Stimulated activated CD8-positive, alpha-beta memory T cell treated with anti-CD3 and anti-CD28 coated beads, Interleukin-7, amount 100 ng/mL, for 1 hour (primary cell): ENCODE measurements around the gene ARHGAP8.

Experiments used
- DNase-seq, 2 donors: peaks; one replicate each; pipeline ENCODE4 v3.0.0-alpha.2; 2020; ENCODE audit warnings: low read depth in 2 of 2

The ARHGAP8 gene

GRCh38 chr22:44724859-44725258, 27.5 kb upstream of the ARHGAP8 start:
- no peak for DNase-seq

GRCh38 chr22:44726439-44726838, 25.9 kb upstream of the ARHGAP8 start:
- DNase-seq: no peak

GRCh38 chr22:44727148-44727547, 25.2 kb upstream of the ARHGAP8 start:
- DNase-seq: no peak

GRCh38 chr22:44727709-44728108, 24.7 kb upstream of the ARHGAP8 start:
- DNase-seq: no peak

GRCh38 chr22:44728761-44729324, 23.5 kb upstream of the ARHGAP8 start:
- no peak for DNase-seq

GRCh38 chr22:44729391-44730021, 22.9 kb upstream of the ARHGAP8 start:
- no peak for DNase-seq

- DNase-seq: no peak
These were observed 22.4 kb upstream of the ARHGAP8 start for GRCh38 chr22:44730022-44730393.

- no peak for DNase-seq
These were observed 21.7 kb upstream of the ARHGAP8 start for GRCh38 chr22:44730490-44731356.

GRCh38 chr22:44731357-44731970, 20.9 kb upstream of the ARHGAP8 start:
- no peak for DNase-seq

- DNase-seq: no peak
These were observed 20.3 kb upstream of the ARHGAP8 start for GRCh38 chr22:44732017-44732561.

- no peak for DNase-seq
These were observed 19.7 kb upstream of the ARHGAP8 start for GRCh38 chr22:44732661-44733060.

GRCh38 chr22:44733426-44734106, 18.8 kb upstream of the ARHGAP8 start:
- no peak for DNase-seq

GRCh38 chr22:44734278-44734677, 18.1 kb upstream of the ARHGAP8 start:
- DNase-seq: no peak

GRCh38 chr22:44734801-44735517, 17.4 kb upstream of the ARHGAP8 start:
- DNase-seq: no peak

GRCh38 chr22:44735518-44736428, 16.6 kb upstream of the ARHGAP8 start:
- DNase-seq: peak; percentile 72 to 83

GRCh38 chr22:44736581-44737405, 15.6 kb upstream of the ARHGAP8 start:
- no peak for DNase-seq

GRCh38 chr22:44737406-44738346, 14.7 kb upstream of the ARHGAP8 start:
- DNase-seq: no peak

GRCh38 chr22:44738347-44738715, 14.0 kb upstream of the ARHGAP8 start:
- DNase-seq: no peak
